WTC11 (cell line): ENCODE results near the gene SCIMP. TPM values are rescaled to one million over a fixed set of nuclear protein-coding genes. Genes with fewer than 3 reads are reported as not detected.
A peak's percentile ranks its signal among the peaks of the same experiment; 100 is the strongest.

Experiments
- AR ChIP-seq: fragments of 250-450 bp; sonication (Bioruptor Pico); IDR thresholded peaks from 2 replicates; pipeline ENCODE4 v1.9.0; 2021; ENCODE audit warnings: mild to moderate bottlenecking
- ATF1 ChIP-seq: sonication (generic); formaldehyde crosslinking; IDR thresholded peaks from 2 replicates; pipeline ENCODE4 v1.8.1; 2023; ENCODE audit warnings: mild to moderate bottlenecking, moderate library complexity, missing genetic modification reagents
- ATF2 ChIP-seq: sonication (generic); formaldehyde crosslinking; IDR thresholded peaks from 2 replicates; pipeline ENCODE4 v1.8.1; 2022; ENCODE audit warnings: low read depth, missing genetic modification reagents, borderline replicate concordance
- ATF3 ChIP-seq: sonication (generic); formaldehyde crosslinking; conservative IDR thresholded peaks from 2 replicates; pipeline ENCODE4 v1.8.1; 2022; ENCODE audit warnings: mild to moderate bottlenecking, missing genetic modification reagents
- CREB1 ChIP-seq: sonication (generic); formaldehyde crosslinking; IDR thresholded peaks from 2 replicates; pipeline ENCODE4 v1.8.0; 2023; ENCODE audit warnings: mild to moderate bottlenecking, missing genetic modification reagents
- FOXJ3 ChIP-seq: sonication (generic); formaldehyde crosslinking; IDR thresholded peaks from 2 replicates; pipeline ENCODE4 v1.9.0; 2021; ENCODE audit warnings: missing genetic modification reagents, mild to moderate bottlenecking, borderline replicate concordance
- FOXK1 ChIP-seq: sonication (generic); formaldehyde crosslinking; IDR thresholded peaks from 2 replicates; pipeline ENCODE4 v1.8.0; 2022; ENCODE audit warnings: mild to moderate bottlenecking, moderate library complexity, missing genetic modification reagents
- FOXP4 ChIP-seq: sonication (generic); formaldehyde crosslinking; IDR thresholded peaks from 2 replicates; pipeline ENCODE4 v1.8.0; 2022; ENCODE audit warnings: mild to moderate bottlenecking, missing genetic modification reagents
- GABPB1 ChIP-seq: sonication (generic); formaldehyde crosslinking; IDR thresholded peaks from 2 replicates; pipeline ENCODE4 v1.8.1; 2023; ENCODE audit warnings: mild to moderate bottlenecking, missing genetic modification reagents
- HMGA2 ChIP-seq: fragments of 250-450 bp; sonication (Bioruptor Pico); IDR thresholded peaks from 2 replicates; pipeline ENCODE4 v1.4.0; 2021; ENCODE audit warnings: mild to moderate bottlenecking, moderate library complexity
- HMGXB4 ChIP-seq: sonication (generic); formaldehyde crosslinking; IDR thresholded peaks from 2 replicates; pipeline ENCODE4 v1.8.1; 2023; ENCODE audit warnings: mild to moderate bottlenecking, moderate library complexity, missing genetic modification reagents
- IRF1 ChIP-seq: sonication (generic); formaldehyde crosslinking; IDR thresholded peaks from 2 replicates; pipeline ENCODE4 v1.8.0; 2023; ENCODE audit warnings: missing genetic modification reagents
- JAZF1 ChIP-seq: fragments of 250-450 bp; sonication (Bioruptor Pico); IDR thresholded peaks from 2 replicates; pipeline ENCODE4 v1.9.0; 2021; ENCODE audit warnings: moderate library complexity, mild to moderate bottlenecking, inconsistent platforms
- MAX ChIP-seq: sonication (generic); formaldehyde crosslinking; IDR thresholded peaks from 2 replicates; pipeline ENCODE4 v1.8.0; 2022; ENCODE audit warnings: mild to moderate bottlenecking, missing genetic modification reagents
- NFYB ChIP-seq: sonication (generic); formaldehyde crosslinking; conservative IDR thresholded peaks from 2 replicates; pipeline ENCODE4 v1.8.0; 2022; ENCODE audit warnings: low read depth, missing genetic modification reagents
- OVOL2 ChIP-seq: fragments of 250-450 bp; sonication (Bioruptor Pico); IDR thresholded peaks from 2 replicates; pipeline ENCODE4 v1.9.0; 2021; ENCODE audit warnings: mild to moderate bottlenecking, borderline replicate concordance
- PREB ChIP-seq: sonication (generic); formaldehyde crosslinking; IDR thresholded peaks from 2 replicates; pipeline ENCODE4 v1.8.1; 2022; ENCODE audit warnings: mild to moderate bottlenecking, missing genetic modification reagents, moderate library complexity, borderline replicate concordance
- TCF7 ChIP-seq: sonication (generic); formaldehyde crosslinking; IDR thresholded peaks from 2 replicates; pipeline ENCODE4 v1.8.0; 2022; ENCODE audit warnings: mild to moderate bottlenecking, low read depth, missing genetic modification reagents, moderate library complexity
- TEAD4 ChIP-seq: sonication (generic); formaldehyde crosslinking; IDR thresholded peaks from 2 replicates; pipeline ENCODE4 v1.8.0; 2022; ENCODE audit warnings: mild to moderate bottlenecking, missing genetic modification reagents
- TP53 ChIP-seq: sonication (generic); formaldehyde crosslinking; IDR thresholded peaks from 2 replicates; pipeline ENCODE4 v1.8.1; 2023; ENCODE audit warnings: mild to moderate bottlenecking, missing genetic modification reagents
- ZBTB21 ChIP-seq: sonication (generic); formaldehyde crosslinking; IDR thresholded peaks from 2 replicates; pipeline ENCODE4 v1.8.1; 2023; ENCODE audit warnings: mild to moderate bottlenecking, missing genetic modification reagents, borderline replicate concordance
- ZNF121 ChIP-seq: sonication (generic); formaldehyde crosslinking; IDR thresholded peaks from 2 replicates; pipeline ENCODE4 v1.8.0; 2023; ENCODE audit warnings: missing genetic modification reagents
- ZNF232 ChIP-seq: sonication (generic); formaldehyde crosslinking; IDR thresholded peaks from 2 replicates; pipeline ENCODE4 v1.8.0; 2022; ENCODE audit warnings: mild to moderate bottlenecking, missing genetic modification reagents
- ZNF416 ChIP-seq: fragments of 250-450 bp; sonication (Bioruptor Pico); IDR thresholded peaks from 2 replicates; pipeline ENCODE4 v1.9.0; 2021; ENCODE audit warnings: mild to moderate bottlenecking, inconsistent platforms
- ZNF425 ChIP-seq: fragments of 250-450 bp; sonication (Bioruptor Pico); conservative IDR thresholded peaks from 2 replicates; pipeline ENCODE4 v1.9.0; 2021; ENCODE audit warnings: mild to moderate bottlenecking
- total RNA-seq: library from RNA; stranded (reverse); gene quantifications from 3 replicates; pipeline ENCODE4 v1.2.3, GENCODE V29; 2021

The SCIMP gene
- total RNA-seq, 1 experiment from 2014 or later: not detected

GRCh38 chr17:5281814-5282641, 47.4 kb upstream of the SCIMP start, which contains the start of gene RABEP1 (continued):
- TF ChIP-seq FOXP4 (CRISPR knock-in tag) (no peak), TCF7 (CRISPR knock-in tag) (no peak), MAX (CRISPR knock-in tag) (no peak), ATF3 (no peak), AR (CRISPR knock-in tag) (no peak), ATF2 (CRISPR knock-in tag) (no peak), GABPB1 (CRISPR knock-in tag) (no peak), ATF1 (CRISPR knock-in tag) (no peak), PREB (CRISPR knock-in tag) (no peak), ZNF232 (CRISPR knock-in tag) (no peak), FOXK1 (CRISPR knock-in tag) (no peak), CREB1 (CRISPR knock-in tag) (0 out of 2 replicates have a peak, but pooled peaks have one; percentile 28), ZNF425 (CRISPR knock-in tag) (no peak), IRF1 (CRISPR knock-in tag) (no peak), OVOL2 (no peak), TEAD4 (CRISPR knock-in tag) (no peak), HMGA2 (CRISPR knock-in tag) (no peak), TP53 (CRISPR knock-in tag) (peak; percentile 82; the same call in 1 of the 2 replicates), ZNF121 (CRISPR knock-in tag) (no peak), JAZF1 (CRISPR knock-in tag) (no peak), HMGXB4 (CRISPR knock-in tag) (no peak), NFYB (CRISPR knock-in tag) (no peak), ZBTB21 (CRISPR knock-in tag) (no peak), FOXJ3 (no peak), ZNF416 (CRISPR knock-in tag) (no peak)
